ENCODE data around the gene CXADR.

CXADR gene

GRCh38 chr21:17610911-17611310 is 98.1 kb downstream of the CXADR start:
- no peak for DNase-seq

- DNase-seq: peak; percentile 49 to 74 (median 66)
Measured at GRCh38 chr21:17611414-17612022, 98.7 kb downstream of the CXADR start.

GRCh38 chr21:17612023-17612564 is 99.3 kb downstream of the CXADR start:
- DNase-seq: peak in 4 of 6 experiments; percentile 26 to 57 (median 31)

GRCh38 chr21:17612565-17613241 is 99.9 kb downstream of the CXADR start, which contains the start of gene BTG3:
TSS of gene BTG3 (minus strand) at chr21:17612901. CDS start at chr21:17609144, 3,757 bp downstream.
- DNase-seq: peak; percentile 56 to 84 (median 70)

GRCh38 chr21:17613242-17613676 is 100.4 kb downstream of the CXADR start:
- DNase-seq: no peak

- no peak for DNase-seq
Measured at GRCh38 chr21:17616831-17617230, 104.0 kb downstream of the CXADR start.

- no peak for DNase-seq
Measured at GRCh38 chr21:17622018-17622417, 109.2 kb downstream of the CXADR start.

GRCh38 chr21:17631195-17631594 is 118.4 kb downstream of the CXADR start:
- DNase-seq: no peak

- no peak for DNase-seq
Measured at GRCh38 chr21:17636711-17637110, 123.9 kb downstream of the CXADR start.

- no peak for DNase-seq
Measured at GRCh38 chr21:17640821-17641220, 128.0 kb downstream of the CXADR start.

Measured in stimulated activated naive CD4-positive, alpha-beta T cell (primary cell).